Measurements from ENCODE around the gene CHD2. TPM values are rescaled to one million over a fixed set of nuclear protein-coding genes. Genes with fewer than 3 reads are reported as not detected.
A peak's percentile ranks its signal among the peaks of the same experiment; 100 is the strongest.

The CHD2 gene
- total RNA-seq, 1 donor from 2014 or later: 167 TPM

- intact Hi-C loops (cut with DNase I): no loop called here
- no peak for DNase-seq (ENCODE audit: low spot score)
- no peak for ATAC-seq
These were observed 168.6 kb downstream of the CHD2 start for GRCh38 chr15:93068581-93069199.

- intact Hi-C loops (cut with DNase I): no loop called here
- DNase-seq (ENCODE audit: low spot score) (no peak), ATAC-seq (no peak)
These were observed 170.0 kb downstream of the CHD2 start for GRCh38 chr15:93070132-93070531.

- intact Hi-C loops (cut with DNase I): no loop called here
- DNase-seq (ENCODE audit: low spot score) (no peak), ATAC-seq (no peak)
These were observed 170.6 kb downstream of the CHD2 start for GRCh38 chr15:93070551-93071296.

- no peak for DNase-seq (ENCODE audit: low spot score)
- ATAC-seq: peak; percentile 7
- intact Hi-C loops (cut with DNase I): no loop called here
These were observed 171.4 kb downstream of the CHD2 start for GRCh38 chr15:93071469-93071936.

GRCh38 chr15:93072011-93072410, 171.9 kb downstream of the CHD2 start:
- no peak for DNase-seq (ENCODE audit: low spot score)
- peak; percentile 61 for ATAC-seq
- intact Hi-C loops (cut with DNase I): no loop called here

- intact Hi-C loops (cut with DNase I): no loop called here
- ATAC-seq (peak; percentile 80), DNase-seq (ENCODE audit: low spot score) (peak; percentile 92)
These were observed 172.6 kb downstream of the CHD2 start for GRCh38 chr15:93072411-93073394.

- intact Hi-C loops (cut with DNase I): no loop called here
- peak; percentile 77 for DNase-seq (ENCODE audit: low spot score)
- ATAC-seq: peak; percentile 24
These were observed 173.4 kb downstream of the CHD2 start for GRCh38 chr15:93073465-93073952.

- intact Hi-C loops (cut with DNase I): no loop called here
- ATAC-seq: no peak
- no peak for DNase-seq (ENCODE audit: low spot score)
These were observed 174.5 kb downstream of the CHD2 start for GRCh38 chr15:93074599-93074998.

- intact Hi-C loops (cut with DNase I): no loop called here
- ATAC-seq (no peak), DNase-seq (ENCODE audit: low spot score) (no peak)
These were observed 176.1 kb downstream of the CHD2 start for GRCh38 chr15:93076217-93076616.

- intact Hi-C loops (cut with DNase I): no loop called here
- ATAC-seq (no peak), DNase-seq (ENCODE audit: low spot score) (no peak)
These were observed 176.8 kb downstream of the CHD2 start for GRCh38 chr15:93076875-93077274.

Small RNA genes within 50 kb of the gene (microRNA-seq; reads per million reads assigned to microRNA genes)
- gene MIR3175: not detected

Other genes with a start within 250 kb of the CHD2 start
- 17.5 TPM for gene FAM174B, start 244.5 kb upstream of the CHD2 start, total RNA-seq
- gene RGMA, start 188.9 kb downstream of the CHD2 start, total RNA-seq: 47.1 TPM

Measured in sciatic nerve (tissue), 2 donors.